ENCODE results near the gene SKP1.

GRCh38 chr5:134103397-134103796 lies 73.4 kb downstream of the SKP1 start:
- TF ChIP-seq CTCF (IDR thresholded peaks at IDR 0.05) = no peak
- no peak for TF ChIP-seq ZFX (IDR thresholded peaks at IDR 0.05; ENCODE audit: borderline replicate concordance)
